Measurements from ENCODE around the gene CLEC11A. TPM values are rescaled to one million over a fixed set of nuclear protein-coding genes. Genes with fewer than 3 reads are reported as not detected.

The CLEC11A gene
- total and polyA plus RNA-seq, 2 of the 8 experiments (the other 6 are each of a cell fraction or from before 2014, with no cell fraction given), result 4.3 to 17.4 TPM

DNA sequence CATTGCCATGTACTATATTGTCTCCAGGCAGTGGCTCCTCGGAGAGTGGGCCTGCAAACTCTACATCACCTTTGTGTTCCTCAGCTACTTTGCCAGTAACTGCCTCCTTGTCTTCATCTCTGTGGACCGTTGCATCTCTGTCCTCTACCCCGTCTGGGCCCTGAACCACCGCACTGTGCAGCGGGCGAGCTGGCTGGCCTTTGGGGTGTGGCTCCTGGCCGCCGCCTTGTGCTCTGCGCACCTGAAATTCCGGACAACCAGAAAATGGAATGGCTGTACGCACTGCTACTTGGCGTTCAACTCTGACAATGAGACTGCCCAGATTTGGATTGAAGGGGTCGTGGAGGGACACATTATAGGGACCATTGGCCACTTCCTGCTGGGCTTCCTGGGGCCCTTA is 47.7 kb downstream of the CLEC11A start:
- H3K36me3 ChIP-seq (ENCODE audit: control insufficient read depth in 2 of 4, insufficient read depth in 4 of 4, low read length in 3 of 4), result no peaks in the 10 kb centered on the region
- no peak overlapping the region for H4K5ac ChIP-seq (ENCODE audit: insufficient read length, low read depth, low read length)
- no peaks in the 10 kb centered on the region for H3K23me2 ChIP-seq (ENCODE audit: low read depth, low read length)
- H3K9me3 ChIP-seq (ENCODE audit: insufficient read depth in 2 of 2, low read depth in 1 of 2, low read length in 1 of 2), result no peaks in the 10 kb centered on the region; a peak in 1 of 4 replicates
- no peak overlapping the region for H3K14ac ChIP-seq (ENCODE audit: insufficient read length)
- H4K91ac ChIP-seq (replicated peaks; ENCODE audit: insufficient read length, low read length), result no peak overlapping the region
- H2BK20ac ChIP-seq (ENCODE audit: low read length), result no peak overlapping the region
- H3K56ac ChIP-seq (replicated peaks; ENCODE audit: insufficient read length, low read depth, low read length), result no peak overlapping the region
- H2BK120ac ChIP-seq (replicated peaks; ENCODE audit: low read depth, low read length), result no peak overlapping the region
- WGBS, 2 experiments (ENCODE audit: extremely low coverage in 1 of 2, insufficient coverage in 1 of 2, insufficient read length in 1 of 2, insufficient replicate concordance in 2 of 2, low coverage in 1 of 2, low lambda C conversion rate in 2 of 2, missing lambda C conversion rate in 1 of 2), result 81% methylated on average over 13 of the region's 13 CpGs; no CpG with 5 or more reads in 1 of the 2 experiments
- FAIRE-seq, result no peak
- CTCF ChIA-PET (ENCODE audit: partially characterized antibody), result interaction anchor here (1.0 kb wide), 2 partner anchors 46 to 49 kb away, joined by 3 read pairs; no protein-coding TSS in a partner anchor
- H2BK12ac ChIP-seq (ENCODE audit: low read depth, low read length), result no peak overlapping the region
- no peak overlapping the region for H3K4me2 ChIP-seq (ENCODE audit: insufficient read depth in 1 of 2, low read depth in 2 of 2, low read length in 2 of 2)
- H3K9ac ChIP-seq (replicated peaks in 1 of 4; ENCODE audit: extremely low read depth in 1 of 4, low read depth in 3 of 4, low read length in 3 of 4), result no peak overlapping the region
- no peaks in the 10 kb centered on the region for H3K79me2 ChIP-seq (ENCODE audit: control insufficient read depth in 1 of 2, insufficient read depth in 2 of 2, low read length in 2 of 2)
- peaks cover 0 to 13% (median 3%) of the 10 kb centered on the region in 4 experiments; a peak in 5 of 7 replicates for H3K27me3 ChIP-seq (replicated peaks in 1 of 4; ENCODE audit: control insufficient read depth in 3 of 4, extremely low read depth in 1 of 4, insufficient read depth in 3 of 4, low read length in 3 of 4)
- no peak for DNase-seq (ENCODE audit: low read depth in 1 of 2, low spot score in 2 of 2)
- H2BK15ac ChIP-seq (ENCODE audit: low read length), result 0 out of 2 replicates have a peak overlapping the region, but pooled peaks have one; percentile 9
- H3K27ac ChIP-seq (ENCODE audit: low read depth, low read length), result no peak overlapping the region
- H3K23ac ChIP-seq (ENCODE audit: insufficient read length), result no peak overlapping the region
- no peak overlapping the region for H2AK5ac ChIP-seq (ENCODE audit: low read depth, low read length)
- no peak overlapping the region for H2AFZ ChIP-seq (ENCODE audit: low read length)
- H3K79me1 ChIP-seq (ENCODE audit: low read depth, low read length), result no peaks in the 10 kb centered on the region
- no peak overlapping the region for H3K18ac ChIP-seq (ENCODE audit: extremely low read depth, low read length)
- H4K8ac ChIP-seq (ENCODE audit: extremely low read depth, insufficient read depth, low read length), result no peak overlapping the region
- H3K4ac ChIP-seq (replicated peaks; ENCODE audit: insufficient read length, low read depth, low read length), result no peak overlapping the region
- H3K4me3 ChIP-seq (ENCODE audit: extremely low read depth in 1 of 4, insufficient read depth in 2 of 4, low read depth in 3 of 4, low read length in 4 of 4), result no peak overlapping the region
- no peaks in the 10 kb centered on the region for H3K4me1 ChIP-seq (replicated peaks in 1 of 4; ENCODE audit: control insufficient read depth in 3 of 4, insufficient read depth in 4 of 4, low read length in 3 of 4)
- no peaks in the 10 kb centered on the region for H4K20me1 ChIP-seq (replicated peaks in 1 of 2; ENCODE audit: control insufficient read depth in 1 of 2, insufficient read depth in 2 of 2, low read length in 2 of 2)
- POLR2A ChIA-PET (ENCODE audit: partially characterized antibody), result interaction anchor here (1.6 kb wide), 1 partner anchor 15 kb away, joined by 3 read pairs; no protein-coding TSS in a partner anchor
- H2BK5ac ChIP-seq (ENCODE audit: low read depth, low read length), result no peak overlapping the region
- TF ChIP-seq YY1 (IDR thresholded peaks at IDR 0.05; ENCODE audit: low read depth, low read length) (no peak), HDAC2 (IDR thresholded peaks at IDR 0.05; ENCODE audit: borderline replicate concordance in 1 of 2, low read depth in 2 of 2, low read length in 2 of 2) (no peak), CBX5 (IDR thresholded peaks at IDR 0.05; ENCODE audit: low read depth, low read length) (no peak), ASH2L (IDR thresholded peaks at IDR 0.05; ENCODE audit: low read length) (no peak)
